WI38 (cell line): ENCODE results near the gene MAMSTR.
"Not testable (repeated sequence)": the region's sequence is repeated elsewhere in the genome, so short reads cannot be mapped to it uniquely, and the experiment has no call there.

Experiments
- H3K4me3 ChIP-seq: 2 replicates; pipeline ENCODE4 v1.5.1; 2011; ENCODE audit warnings: low read depth, mild to moderate bottlenecking, control low read depth, low read length
- TF ChIP-seq, protein P1 (sequence below): IDR thresholded peaks from 2 replicates; pipeline ENCODE4 v1.5.1; 2012; ENCODE audit warnings: low read depth, mild to moderate bottlenecking, control low read depth, low read length

The MAMSTR gene

DNA sequence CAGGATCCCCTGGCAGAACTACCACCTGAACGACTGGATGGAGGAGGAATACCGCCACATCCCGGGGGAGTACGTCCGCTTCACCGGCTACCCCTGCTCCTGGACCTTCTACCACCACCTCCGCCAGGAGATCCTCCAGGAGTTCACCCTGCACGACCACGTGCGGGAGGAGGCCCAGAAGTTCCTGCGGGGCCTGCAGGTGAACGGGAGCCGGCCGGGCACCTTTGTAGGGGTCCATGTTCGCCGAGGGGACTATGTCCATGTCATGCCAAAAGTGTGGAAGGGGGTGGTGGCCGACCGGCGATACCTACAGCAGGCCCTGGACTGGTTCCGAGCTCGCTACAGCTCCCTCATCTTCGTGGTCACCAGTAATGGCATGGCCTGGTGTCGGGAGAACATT is 16.2 kb downstream of the MAMSTR start:
- no peak overlapping the region for H3K4me3 ChIP-seq
- TF ChIP-seq, protein P1, sequence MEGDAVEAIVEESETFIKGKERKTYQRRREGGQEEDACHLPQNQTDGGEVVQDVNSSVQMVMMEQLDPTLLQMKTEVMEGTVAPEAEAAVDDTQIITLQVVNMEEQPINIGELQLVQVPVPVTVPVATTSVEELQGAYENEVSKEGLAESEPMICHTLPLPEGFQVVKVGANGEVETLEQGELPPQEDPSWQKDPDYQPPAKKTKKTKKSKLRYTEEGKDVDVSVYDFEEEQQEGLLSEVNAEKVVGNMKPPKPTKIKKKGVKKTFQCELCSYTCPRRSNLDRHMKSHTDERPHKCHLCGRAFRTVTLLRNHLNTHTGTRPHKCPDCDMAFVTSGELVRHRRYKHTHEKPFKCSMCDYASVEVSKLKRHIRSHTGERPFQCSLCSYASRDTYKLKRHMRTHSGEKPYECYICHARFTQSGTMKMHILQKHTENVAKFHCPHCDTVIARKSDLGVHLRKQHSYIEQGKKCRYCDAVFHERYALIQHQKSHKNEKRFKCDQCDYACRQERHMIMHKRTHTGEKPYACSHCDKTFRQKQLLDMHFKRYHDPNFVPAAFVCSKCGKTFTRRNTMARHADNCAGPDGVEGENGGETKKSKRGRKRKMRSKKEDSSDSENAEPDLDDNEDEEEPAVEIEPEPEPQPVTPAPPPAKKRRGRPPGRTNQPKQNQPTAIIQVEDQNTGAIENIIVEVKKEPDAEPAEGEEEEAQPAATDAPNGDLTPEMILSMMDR: no peak

DNA sequence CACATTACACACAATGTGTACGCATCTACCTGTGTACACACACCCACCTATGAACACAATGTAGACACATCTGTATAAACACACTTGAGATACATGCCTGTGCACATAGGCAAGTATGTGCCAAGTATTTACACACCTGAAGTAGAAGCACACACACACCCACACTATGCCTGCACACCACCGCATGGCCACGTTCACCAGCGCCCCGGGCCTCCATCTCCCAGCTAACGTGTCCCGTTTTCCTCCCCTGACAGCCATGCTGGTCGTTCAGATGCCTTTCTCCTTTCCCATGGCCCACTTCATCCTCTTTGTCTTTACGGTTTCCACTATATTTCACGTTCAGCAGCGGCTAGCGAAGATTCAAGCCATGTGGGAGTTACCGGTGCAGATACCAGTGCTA is 16.8 kb downstream of the MAMSTR start:
- H3K4me3 ChIP-seq: no peak overlapping the region

DNA sequence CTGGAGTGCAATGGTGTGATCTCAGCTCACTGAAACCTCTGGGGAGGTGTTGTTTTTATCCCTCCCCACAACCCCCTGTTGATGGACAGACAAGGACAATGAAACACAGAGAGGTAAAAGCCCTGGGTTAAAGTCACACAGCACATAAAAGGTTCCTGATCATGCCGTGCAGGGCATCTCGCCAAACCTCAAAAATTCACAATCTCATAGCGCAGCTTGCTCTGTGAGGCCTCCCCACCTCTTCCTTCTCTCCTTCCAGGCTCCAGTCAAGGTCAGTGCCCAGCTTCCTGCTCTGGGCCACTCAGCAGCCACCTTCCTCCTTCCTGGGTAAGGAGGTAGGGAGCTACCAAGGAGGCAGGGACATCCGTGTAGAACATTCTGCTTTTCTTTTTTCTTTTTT is 21.5 kb downstream of the MAMSTR start:
- H3K4me3 ChIP-seq: no peak overlapping the region
- TF ChIP-seq, protein P1: no peak

More for the DNA sequence above, 16.8 kb downstream of the MAMSTR start:
- TF ChIP-seq, protein P1: no peak

DNA sequence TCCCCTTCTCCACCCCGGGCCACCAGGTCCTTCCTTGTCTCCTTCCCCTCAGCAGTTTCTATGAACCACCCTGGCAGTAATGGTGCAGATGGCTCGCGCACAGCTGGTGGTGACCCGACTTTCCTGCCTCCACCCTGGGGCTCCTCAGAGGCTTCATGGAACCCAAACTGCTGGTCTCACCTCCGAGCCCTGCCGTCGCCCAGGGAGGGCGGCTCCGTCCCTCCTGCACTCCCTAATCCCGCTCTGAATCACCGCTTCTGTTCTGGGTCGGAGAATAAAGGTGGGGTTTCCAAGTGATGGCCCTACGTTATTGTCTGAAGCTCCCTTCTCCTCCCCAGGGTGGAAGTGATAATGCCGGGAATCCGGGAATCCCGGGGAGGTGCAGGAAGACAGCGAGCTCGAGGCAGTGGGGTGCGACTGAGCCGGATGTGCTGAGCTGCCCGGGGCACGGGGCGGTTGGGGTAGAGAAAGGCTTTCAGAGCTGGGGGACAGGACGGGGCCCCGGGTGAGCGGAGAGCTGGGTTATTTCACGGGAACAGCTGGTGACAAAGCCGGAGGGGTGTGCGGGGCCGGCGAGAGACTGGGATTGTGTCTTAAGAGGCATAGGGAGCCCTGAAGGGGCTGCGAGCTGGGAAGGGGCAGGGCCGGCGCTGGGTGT is 23.0 kb downstream of the MAMSTR start:
- no peak overlapping the region for H3K4me3 ChIP-seq
- TF ChIP-seq, protein P1: no peak

DNA sequence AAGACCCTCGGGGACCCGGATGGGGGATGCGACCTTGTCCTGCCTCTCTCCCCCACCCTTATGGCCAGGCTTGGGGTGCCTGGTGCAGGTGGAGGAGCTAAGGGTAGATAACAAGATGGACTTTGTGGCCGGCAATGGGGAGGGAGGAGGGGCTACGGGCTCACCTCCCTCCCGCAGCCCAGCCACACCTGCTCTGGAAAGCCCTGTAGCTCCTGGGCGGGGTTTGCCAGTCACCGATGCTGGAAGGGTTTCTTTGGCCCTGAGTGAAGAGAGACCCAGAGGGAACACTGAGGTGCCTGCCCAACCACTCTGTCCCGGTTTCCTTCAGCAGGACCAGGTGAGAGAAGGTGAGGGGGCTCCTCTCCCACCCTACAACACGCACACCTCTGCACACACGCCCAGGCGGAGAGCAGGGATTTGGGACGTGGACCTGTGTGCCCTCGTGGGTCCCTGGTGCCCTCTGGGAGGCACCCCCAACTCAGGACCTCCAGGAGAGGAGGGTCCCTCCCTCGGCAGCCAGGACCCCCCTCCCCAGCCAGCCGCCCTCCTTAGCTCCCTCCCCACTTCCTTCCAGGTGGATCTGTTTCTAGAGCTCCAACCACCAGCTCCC is 23.7 kb downstream of the MAMSTR start, which contains the start of gene FUT2:
Gene FUT2 (plus strand): TSS at position 229 of the 610 bp plus-strand sequence. CDS start 6,986 bp downstream, outside the sequence.
- no peak within 1 kb of the TSS for H3K4me3 ChIP-seq
- TF ChIP-seq, protein P1: no peak

DNA sequence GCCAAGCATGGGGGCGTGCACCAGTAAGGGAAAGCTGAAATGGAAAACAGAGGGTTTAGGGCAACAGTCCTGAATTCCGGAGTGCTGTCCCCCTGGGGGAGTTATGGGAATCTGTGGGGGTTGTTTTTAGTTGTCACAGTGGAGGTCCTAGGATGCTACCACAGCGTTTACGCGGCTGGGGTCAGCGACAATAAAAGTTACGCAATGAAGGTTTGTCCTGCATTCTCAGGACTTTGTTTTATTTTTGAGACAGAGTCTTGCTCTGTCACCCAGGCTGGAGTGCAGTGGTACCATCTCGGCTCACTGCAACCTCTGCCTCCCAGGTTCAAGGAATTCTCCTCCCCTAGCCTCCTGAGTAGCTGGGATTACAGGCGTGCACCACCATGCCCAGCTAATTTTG is 25.9 kb downstream of the MAMSTR start:
- not testable (repeated sequence) for H3K4me3 ChIP-seq

DNA sequence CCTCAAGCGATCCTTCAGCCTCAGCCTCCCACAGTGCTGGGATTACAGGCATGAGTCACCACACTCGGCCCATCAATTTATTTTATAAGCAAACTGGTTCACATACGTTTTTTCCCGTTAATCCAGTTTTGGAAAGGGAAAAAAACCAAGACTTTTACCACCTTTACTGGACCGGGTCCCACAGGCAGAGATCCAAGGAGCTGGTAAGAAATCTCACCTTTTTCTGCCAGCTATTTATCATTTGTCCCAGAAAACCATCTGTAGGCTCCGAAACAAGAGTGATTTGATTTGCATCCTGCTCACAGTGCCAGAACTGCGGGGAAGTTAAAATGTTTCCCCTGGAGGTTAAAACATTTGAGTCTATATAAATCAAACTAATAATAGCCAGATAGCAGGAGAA is 30.1 kb downstream of the MAMSTR start:
- no peak overlapping the region for H3K4me3 ChIP-seq
- TF ChIP-seq, protein P1: no peak
